HG03442 (cell line): Measurements from ENCODE around the gene PYGB.
"Not testable (repeated sequence)": the region's sequence is repeated elsewhere in the genome, so short reads cannot be mapped to it uniquely, and the experiment has no call there.

Experiments
- ATAC-seq: cut with Tn5 transposase; IDR thresholded peaks from one replicate; pipeline ENCODE4 v1.9.1; 2021; ENCODE audit warnings: mild to moderate bottlenecking, moderate library complexity; ENCODE audit not compliant: unreplicated experiment

Gene PYGB

GRCh38 chr20:25325997-25326396, 78.1 kb downstream of the PYGB start:
- ATAC-seq: no peak

DNA sequence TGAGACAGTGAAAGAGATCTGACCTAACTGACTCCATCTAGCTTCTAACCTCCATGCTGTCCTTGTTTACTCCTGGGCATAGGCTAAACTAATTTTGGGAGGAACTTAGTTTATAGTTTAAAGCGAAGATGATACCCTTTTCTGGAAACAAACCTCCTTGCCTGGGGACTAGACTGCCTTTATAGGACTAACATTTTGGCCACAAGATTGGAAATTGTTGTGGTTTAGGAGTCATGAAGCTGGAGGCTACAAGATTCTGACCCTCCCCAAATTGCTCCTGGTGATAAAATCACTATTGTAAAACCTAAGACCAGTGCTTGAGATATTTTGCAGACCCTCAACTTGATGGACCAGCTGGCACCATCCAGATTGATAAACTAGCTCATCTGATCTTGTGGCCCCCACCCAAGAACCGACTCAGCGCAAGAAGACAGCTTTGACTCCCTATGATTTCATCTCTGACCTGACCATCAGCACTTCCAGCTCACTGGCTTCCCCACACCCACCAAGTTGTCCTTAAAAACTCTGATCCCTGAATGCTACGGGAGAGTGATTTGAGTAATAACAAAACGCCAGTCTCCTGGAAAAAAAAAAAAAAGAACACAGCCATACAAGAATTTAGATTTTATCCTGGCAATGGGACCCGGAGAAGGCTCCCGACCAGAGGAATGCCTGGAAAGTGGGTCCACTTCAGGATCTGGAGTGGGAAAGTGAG, 79.8 kb downstream of the PYGB start:
- ATAC-seq: no peak

DNA sequence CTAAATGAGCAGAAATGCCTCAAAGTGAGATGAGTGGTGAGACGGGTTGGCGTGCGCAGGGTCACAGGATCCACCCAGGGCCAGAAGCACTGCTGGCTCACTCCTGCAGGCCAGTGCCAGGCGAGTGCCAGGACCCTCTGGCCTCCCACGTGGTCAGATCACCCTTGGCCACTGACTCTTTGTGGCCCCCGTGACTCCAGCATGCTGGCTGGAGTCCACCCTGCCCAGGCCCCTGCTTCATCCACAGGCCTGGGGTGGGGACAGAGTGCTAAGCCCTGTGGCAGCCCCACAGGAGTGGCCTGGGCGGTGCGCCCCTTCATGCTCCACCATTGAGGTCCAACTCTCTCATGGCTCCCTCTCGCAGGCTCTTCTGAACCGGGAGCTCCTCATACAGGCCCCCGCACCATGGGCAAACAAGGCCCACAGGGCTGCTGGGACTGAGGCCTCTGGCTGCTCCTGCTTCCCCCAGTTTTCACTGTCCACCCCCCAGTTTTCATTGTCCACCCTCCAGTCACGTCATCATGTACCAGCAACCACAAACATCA, 81.1 kb downstream of the PYGB start:
- ATAC-seq: no peak

DNA sequence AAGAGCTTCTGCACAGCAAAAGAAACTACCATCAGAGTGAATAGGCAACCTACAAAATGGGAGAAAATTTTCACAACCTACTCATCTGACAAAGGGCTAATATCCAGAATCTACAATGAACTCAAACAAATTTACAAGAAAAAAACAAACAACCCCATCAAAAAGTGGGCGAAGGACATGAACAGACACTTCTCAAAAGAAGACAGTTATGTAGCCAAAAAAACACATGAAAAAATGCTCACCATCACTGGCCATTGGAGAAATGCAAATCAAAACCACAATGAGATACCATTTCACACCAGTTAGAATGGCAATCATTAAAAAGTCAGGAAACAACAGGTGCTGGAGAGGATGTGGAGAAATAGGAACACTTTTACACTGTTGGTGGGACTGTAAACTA, 87.1 kb downstream of the PYGB start:
- ATAC-seq: not testable (repeated sequence)

- ATAC-seq: no peak
These were observed 88.9 kb downstream of the PYGB start for GRCh38 chr20:25336561-25337422.

- ATAC-seq: no peak
These were observed 90.5 kb downstream of the PYGB start for GRCh38 chr20:25338112-25339023.

DNA sequence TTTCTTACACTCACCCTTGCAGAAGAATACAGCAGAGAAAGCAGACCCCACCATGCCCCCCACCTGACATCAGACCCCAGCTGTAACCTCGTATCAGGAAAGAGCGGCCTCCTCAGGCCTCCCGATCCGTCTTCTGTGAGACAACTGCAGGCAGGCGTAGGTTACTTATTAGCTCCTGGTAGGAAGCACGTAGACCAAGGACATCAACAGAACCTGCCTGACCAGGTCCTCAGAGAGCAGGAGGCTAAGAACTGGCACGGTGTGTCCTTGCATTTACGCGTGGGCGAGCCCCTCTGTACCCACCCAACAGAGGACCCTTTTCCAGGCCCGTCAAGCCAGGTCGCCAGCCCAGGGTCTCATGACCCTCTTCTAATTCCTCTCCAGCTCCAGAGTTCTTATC, 91.7 kb downstream of the PYGB start:
- ATAC-seq: no peak

GRCh38 chr20:25340380-25340779, 92.5 kb downstream of the PYGB start:
- no peak for ATAC-seq

DNA sequence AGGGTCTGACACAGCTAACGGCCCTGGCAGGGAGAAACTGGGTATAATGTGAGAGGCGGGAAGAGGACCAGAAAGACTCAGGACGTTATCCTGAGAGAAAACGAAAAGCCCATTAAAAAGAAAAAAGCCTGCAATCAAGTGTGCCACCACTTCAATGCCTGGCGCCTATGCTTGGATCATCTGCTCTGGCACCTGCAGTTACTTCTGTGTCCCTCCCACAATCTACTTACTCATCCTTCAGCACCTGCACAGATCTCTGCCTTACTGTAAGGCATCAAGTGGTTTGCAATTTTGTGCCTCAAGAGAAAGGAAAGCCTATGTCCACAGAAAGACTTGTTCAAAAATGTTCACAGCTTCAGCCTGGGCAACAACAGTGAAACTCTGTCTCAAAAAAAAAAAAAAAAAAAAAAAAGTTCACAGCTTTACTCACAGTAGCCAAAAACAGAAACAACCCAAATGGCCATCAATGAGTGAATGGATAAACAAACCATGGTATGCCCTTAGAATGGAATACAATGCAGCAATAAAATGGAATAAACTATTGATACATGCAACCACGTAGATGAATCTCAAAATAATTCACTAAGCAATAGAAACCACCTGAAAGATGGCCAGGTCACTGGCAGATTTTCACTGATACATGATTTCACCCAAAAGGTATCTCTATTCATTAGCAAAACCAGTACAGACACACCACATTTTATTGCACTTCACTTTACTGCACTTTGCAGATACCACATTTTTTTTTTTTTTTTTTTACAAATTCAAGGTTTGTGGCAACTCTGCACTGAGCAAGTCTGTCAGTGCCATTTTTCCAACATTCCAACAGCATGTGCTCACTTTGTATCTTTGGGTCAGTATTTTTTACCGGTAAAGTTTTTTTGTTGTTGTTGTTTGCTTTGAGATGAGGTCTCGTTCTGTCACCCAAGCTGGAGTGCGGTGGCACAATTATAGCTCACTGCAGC, 94.1 kb downstream of the PYGB start:
- no peak for ATAC-seq

- no peak for ATAC-seq
These were observed 96.7 kb downstream of the PYGB start for GRCh38 chr20:25344634-25345033.

DNA sequence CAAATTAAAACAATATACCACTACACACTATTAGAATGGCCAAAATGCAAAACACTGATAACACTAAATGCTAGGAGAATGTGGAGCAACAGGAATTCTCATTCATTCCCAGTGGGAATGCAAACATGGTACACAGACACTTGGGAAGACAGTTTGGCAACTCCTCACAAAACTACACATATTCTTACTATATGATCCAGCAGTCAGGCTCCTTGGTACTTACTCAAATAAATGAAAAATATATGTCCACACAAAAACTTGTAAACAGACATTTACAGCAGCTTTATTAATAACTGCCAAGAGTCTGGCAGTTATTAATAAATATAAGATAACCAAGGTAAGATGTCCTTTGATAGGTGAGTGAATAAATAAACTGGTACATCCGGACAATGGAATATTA, 97.8 kb downstream of the PYGB start:
- ATAC-seq: no peak

- ATAC-seq: no peak
These were observed 98.5 kb downstream of the PYGB start for GRCh38 chr20:25346349-25346748.
